ENCODE results near the gene FAHD1. TPM values are rescaled to one million over a fixed set of nuclear protein-coding genes. Genes with fewer than 3 reads are reported as not detected.

Gene FAHD1
- total and polyA plus RNA-seq, 4 donors, result 17.2 to 32.1 (median 25.6) TPM

DNA sequence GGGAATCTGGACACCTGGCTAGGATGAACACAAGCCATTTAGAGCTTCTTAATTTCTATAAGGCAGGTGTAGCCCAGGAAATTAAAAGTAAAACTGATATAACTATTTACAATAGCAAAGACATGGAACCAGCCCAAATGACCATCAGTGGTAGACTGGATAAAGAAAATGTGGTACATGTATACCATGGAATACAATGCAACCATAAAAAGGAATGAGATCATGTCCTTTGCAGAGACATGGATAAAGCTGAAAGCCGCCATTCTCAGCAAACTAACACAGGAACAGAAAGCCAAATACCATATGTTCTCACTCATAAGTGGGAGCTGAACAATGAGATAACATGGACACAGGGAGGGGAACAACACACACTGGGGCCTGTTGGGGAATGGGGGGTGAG, 19.4 kb downstream of the FAHD1 start:
- Histone ChIP-seq H3K27ac (ENCODE audit: low read depth in 1 of 2, low read length in 1 of 2) (no peak overlapping the region), H3K4me1 (ENCODE audit: control insufficient read depth in 5 of 5, insufficient read depth in 5 of 5, low read length in 5 of 5) (no peaks in the 10 kb centered on the region), H3K9ac (ENCODE audit: insufficient read depth in 1 of 2, low read length in 2 of 2) (no peak overlapping the region), H3K36me3 (ENCODE audit: control insufficient read depth in 4 of 4, insufficient read depth in 4 of 4, low read length in 4 of 4) (no peaks in the 10 kb centered on the region), H3K4me3 (no peak overlapping the region), H3K27me3 (ENCODE audit: control insufficient read depth in 3 of 3, insufficient read depth in 3 of 3, low read length in 2 of 3) (peaks cover 0 to 4% (median 0%) of the 10 kb centered on the region in 3 donors), H3K9me3 (ENCODE audit: control insufficient read depth in 4 of 4, insufficient read depth in 3 of 4, low read length in 3 of 4) (peaks cover 0 to 2% (median 0%) of the 10 kb centered on the region in 4 donors)
- TF ChIP-seq, protein P1, sequence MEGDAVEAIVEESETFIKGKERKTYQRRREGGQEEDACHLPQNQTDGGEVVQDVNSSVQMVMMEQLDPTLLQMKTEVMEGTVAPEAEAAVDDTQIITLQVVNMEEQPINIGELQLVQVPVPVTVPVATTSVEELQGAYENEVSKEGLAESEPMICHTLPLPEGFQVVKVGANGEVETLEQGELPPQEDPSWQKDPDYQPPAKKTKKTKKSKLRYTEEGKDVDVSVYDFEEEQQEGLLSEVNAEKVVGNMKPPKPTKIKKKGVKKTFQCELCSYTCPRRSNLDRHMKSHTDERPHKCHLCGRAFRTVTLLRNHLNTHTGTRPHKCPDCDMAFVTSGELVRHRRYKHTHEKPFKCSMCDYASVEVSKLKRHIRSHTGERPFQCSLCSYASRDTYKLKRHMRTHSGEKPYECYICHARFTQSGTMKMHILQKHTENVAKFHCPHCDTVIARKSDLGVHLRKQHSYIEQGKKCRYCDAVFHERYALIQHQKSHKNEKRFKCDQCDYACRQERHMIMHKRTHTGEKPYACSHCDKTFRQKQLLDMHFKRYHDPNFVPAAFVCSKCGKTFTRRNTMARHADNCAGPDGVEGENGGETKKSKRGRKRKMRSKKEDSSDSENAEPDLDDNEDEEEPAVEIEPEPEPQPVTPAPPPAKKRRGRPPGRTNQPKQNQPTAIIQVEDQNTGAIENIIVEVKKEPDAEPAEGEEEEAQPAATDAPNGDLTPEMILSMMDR (IDR thresholded peaks at IDR 0.05; ENCODE audit: control extremely low read depth, extremely low read depth), result no peak
- DNase-seq (no peak), ATAC-seq (ENCODE audit: insufficient read depth, low FRiP score) (no peak)
- WGBS, 2 donors, result 83 to 94% methylated on average over 1 of the region's 1 CpG

DNA sequence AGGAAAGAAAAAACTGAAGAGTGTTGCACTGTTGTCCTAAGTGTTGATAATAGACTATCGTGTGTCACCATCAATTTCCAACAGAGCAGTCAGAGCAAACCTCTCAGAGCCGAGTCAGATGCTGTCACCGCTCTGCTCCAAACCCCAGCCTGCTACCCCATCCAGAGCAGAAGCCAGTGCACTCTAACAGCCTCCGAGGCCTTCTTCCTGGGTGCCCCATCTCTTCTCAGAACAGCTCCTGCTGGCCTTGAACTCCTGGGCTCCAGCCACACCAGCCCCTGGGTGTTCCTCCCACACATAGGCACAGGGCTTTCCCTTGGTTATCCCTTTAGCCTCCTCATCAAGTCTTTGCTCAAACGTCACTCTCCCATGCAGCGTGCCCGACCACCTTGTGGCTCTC, 24.0 kb downstream of the FAHD1 start:
- no peak for DNase-seq
- no peak overlapping the region for H3K27ac ChIP-seq (ENCODE audit: low read depth in 1 of 2, low read length in 1 of 2)
- 73 to 76% methylated on average over 7 of the region's 7 CpGs for WGBS, 2 donors
- peaks cover 0 to 3% (median 0%) of the 10 kb centered on the region in 5 donors for H3K4me1 ChIP-seq (ENCODE audit: control insufficient read depth in 5 of 5, insufficient read depth in 5 of 5, low read length in 5 of 5)
- peaks cover 0 to 2% (median 0%) of the 10 kb centered on the region in 4 donors for H3K9me3 ChIP-seq (ENCODE audit: control insufficient read depth in 4 of 4, insufficient read depth in 3 of 4, low read length in 3 of 4)
- peaks cover 6 to 14% (median 6%) of the 10 kb centered on the region in 3 donors for H3K27me3 ChIP-seq (ENCODE audit: control insufficient read depth in 3 of 3, insufficient read depth in 3 of 3, low read length in 2 of 3)
- no peak overlapping the region for H3K9ac ChIP-seq (ENCODE audit: insufficient read depth in 1 of 2, low read length in 2 of 2)
- H3K4me3 ChIP-seq, result no peak overlapping the region
- no peak for ATAC-seq (ENCODE audit: insufficient read depth, low FRiP score)
- TF ChIP-seq, protein P1 (IDR thresholded peaks at IDR 0.05; ENCODE audit: control extremely low read depth, extremely low read depth), result no peak
- H3K36me3 ChIP-seq (ENCODE audit: control insufficient read depth in 4 of 4, insufficient read depth in 4 of 4, low read length in 4 of 4), result no peaks in the 10 kb centered on the region

DNA sequence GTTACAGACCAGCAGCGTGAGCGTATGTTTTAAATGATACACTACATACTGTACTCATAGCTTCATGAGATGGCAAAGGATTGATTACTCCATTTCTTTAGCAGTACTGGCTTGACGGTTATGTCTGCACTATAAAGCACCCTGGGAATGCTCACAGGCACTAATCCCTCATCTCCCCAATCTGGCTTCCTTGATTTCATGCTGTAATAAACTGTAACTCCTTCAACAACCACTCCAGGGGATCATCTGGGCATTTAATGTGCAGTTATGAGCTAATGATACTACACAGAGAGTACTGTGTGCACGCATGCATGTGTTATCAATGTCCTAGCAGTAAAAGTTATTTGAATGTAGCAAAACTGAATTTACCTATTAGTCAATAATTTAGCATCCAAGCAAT, 24.8 kb downstream of the FAHD1 start:
- TF ChIP-seq, protein P1 (IDR thresholded peaks at IDR 0.05; ENCODE audit: control extremely low read depth, extremely low read depth), result no peak
- Histone ChIP-seq H3K9ac (ENCODE audit: insufficient read depth in 1 of 2, low read length in 2 of 2) (no peak overlapping the region), H3K4me3 (no peak overlapping the region), H3K27me3 (ENCODE audit: control insufficient read depth in 3 of 3, insufficient read depth in 3 of 3, low read length in 2 of 3) (peaks cover 6 to 14% (median 6%) of the 10 kb centered on the region in 3 donors), H3K9me3 (ENCODE audit: control insufficient read depth in 4 of 4, insufficient read depth in 3 of 4, low read length in 3 of 4) (peaks cover 0 to 2% (median 0%) of the 10 kb centered on the region in 4 donors), H3K36me3 (ENCODE audit: control insufficient read depth in 4 of 4, insufficient read depth in 4 of 4, low read length in 4 of 4) (no peaks in the 10 kb centered on the region), H3K27ac (ENCODE audit: low read depth in 1 of 2, low read length in 1 of 2) (no peak overlapping the region), H3K4me1 (ENCODE audit: control insufficient read depth in 5 of 5, insufficient read depth in 5 of 5, low read length in 5 of 5) (peaks cover 0 to 3% (median 0%) of the 10 kb centered on the region in 5 donors)
- ATAC-seq (ENCODE audit: insufficient read depth, low FRiP score) (no peak), DNase-seq (no peak)
- 65 to 66% methylated on average over 4 of the region's 4 CpGs for WGBS, 2 donors

Measured in lung (tissue), 12 donors.